ENCODE data around the gene ATP13A3. TPM values are rescaled to one million over a fixed set of nuclear protein-coding genes. Genes with fewer than 3 reads are reported as not detected.

Gene ATP13A3
- total and polyA plus RNA-seq, 9 of the 15 experiments (the other 6 are each of a cell fraction or from before 2014, with no cell fraction given), result 16.6 to 135 (median 86.6) TPM

DNA sequence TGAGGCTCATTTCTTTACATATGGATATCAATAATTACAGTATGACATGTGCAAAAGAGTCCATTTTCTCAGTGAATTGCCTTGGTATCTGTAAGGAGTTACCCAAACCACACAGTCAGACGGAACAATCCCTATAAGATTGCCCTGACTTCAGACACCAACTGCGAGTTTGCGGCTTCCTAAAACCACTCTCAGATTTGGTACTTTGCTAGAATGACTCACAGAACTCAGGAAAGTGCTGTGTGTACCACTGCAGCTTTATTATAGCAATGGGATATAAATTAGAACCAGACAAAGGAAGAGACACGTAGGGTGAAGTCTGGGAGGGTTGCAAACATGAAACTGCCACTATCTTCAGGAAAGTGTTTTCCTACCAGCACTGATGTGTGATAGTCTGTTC, 45.8 kb upstream of the ATP13A3 start:
- Histone ChIP-seq H4K20me1 (replicated peaks; ENCODE audit: control insufficient read depth, insufficient read depth, low read length) (no peaks in the 10 kb centered on the region), H2AFZ (ENCODE audit: low read depth, low read length) (no peak overlapping the region), H3K79me2 (ENCODE audit: control insufficient read depth, insufficient read depth, low read length) (no peaks in the 10 kb centered on the region), H3K4me1 (replicated peaks in 1 of 2; ENCODE audit: control insufficient read depth in 2 of 2, insufficient read depth in 2 of 2, low read length in 2 of 2) (no peaks in the 10 kb centered on the region; a peak in 1 of 5 replicates), H3K9ac (ENCODE audit: insufficient read depth in 1 of 2, low read depth in 2 of 2, low read length in 2 of 2) (no peak overlapping the region), H3K4me3 (no peak overlapping the region), H3K4me2 (ENCODE audit: insufficient read depth, low read length) (no peak overlapping the region), H3K27ac (ENCODE audit: extremely low read depth, low read depth, low read length) (no peak overlapping the region), H3K36me3 (ENCODE audit: control insufficient read depth, insufficient read depth, low read length) (no peaks in the 10 kb centered on the region), H3K27me3 (ENCODE audit: control insufficient read depth in 2 of 2, insufficient read depth in 2 of 2, low read length in 2 of 2) (no peaks in the 10 kb centered on the region), H3K9me3 (replicated peaks; ENCODE audit: control insufficient read depth, insufficient read depth, low read depth, low read length) (peaks cover 9% of the 10 kb centered on the region), H3K9me1 (ENCODE audit: control insufficient read depth, insufficient read depth, low read length) (no peaks in the 10 kb centered on the region)
- TF ChIP-seq ZNF384 (IDR thresholded peaks at IDR 0.05; ENCODE audit: low read depth, low read length) (no peak), PBX2 (CRISPR knock-in tag; IDR thresholded peaks at IDR 0.05; ENCODE audit: low read depth) (no peak), PBX2 (tag; conservative IDR thresholded peaks at IDR 0.05; ENCODE audit: low read depth) (no peak)
- TF ChIP-seq, protein P1, sequence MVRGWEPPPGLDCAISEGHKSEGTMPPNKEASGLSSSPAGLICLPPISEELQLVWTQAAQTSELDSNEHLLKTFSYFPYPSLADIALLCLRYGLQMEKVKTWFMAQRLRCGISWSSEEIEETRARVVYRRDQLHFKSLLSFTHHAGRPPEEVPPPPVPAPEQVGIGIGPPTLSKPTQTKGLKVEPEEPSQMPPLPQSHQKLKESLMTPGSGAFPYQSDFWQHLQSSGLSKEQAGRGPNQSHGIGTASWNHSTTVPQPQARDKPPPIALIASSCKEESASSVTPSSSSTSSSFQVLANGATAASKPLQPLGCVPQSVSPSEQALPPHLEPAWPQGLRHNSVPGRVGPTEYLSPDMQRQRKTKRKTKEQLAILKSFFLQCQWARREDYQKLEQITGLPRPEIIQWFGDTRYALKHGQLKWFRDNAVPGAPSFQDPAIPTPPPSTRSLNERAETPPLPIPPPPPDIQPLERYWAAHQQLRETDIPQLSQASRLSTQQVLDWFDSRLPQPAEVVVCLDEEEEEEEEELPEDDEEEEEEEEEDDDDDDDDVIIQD (CRISPR knock-in tag; IDR thresholded peaks at IDR 0.05), result no peak
- ChIA-PET POLR2A (no interaction called here), CTCF (ENCODE audit: low intra/inter-chr PET ratio) (no interaction called here)
- intact Hi-C loops (cut with micrococcal nuclease), result no loop called here
- no peak for DNase-seq (ENCODE audit: extremely low read depth in 1 of 4, low spot score in 3 of 4)
- no peak for ATAC-seq
- in situ Hi-C loops (cut with MboI), result no loop called here
- FAIRE-seq, result no peak
- BruUV-seq (replicated peaks), result no TSS peak
- 18% methylated on average over 4 of the region's 4 CpGs for WGBS (ENCODE audit: insufficient coverage, low coverage, missing lambda C conversion rate)
